Measurements from ENCODE around the gene AMTN.
"Not testable (repeated sequence)": the region's sequence is repeated elsewhere in the genome, so short reads cannot be mapped to it uniquely, and the experiment has no call there.

Gene AMTN, protein sequence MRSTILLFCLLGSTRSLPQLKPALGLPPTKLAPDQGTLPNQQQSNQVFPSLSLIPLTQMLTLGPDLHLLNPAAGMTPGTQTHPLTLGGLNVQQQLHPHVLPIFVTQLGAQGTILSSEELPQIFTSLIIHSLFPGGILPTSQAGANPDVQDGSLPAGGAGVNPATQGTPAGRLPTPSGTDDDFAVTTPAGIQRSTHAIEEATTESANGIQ

GRCh38 chr4:70518269-70518668 is at the start of gene AMTN:
Gene AMTN (plus strand): TSS chr4:70518569. CDS start chr4:70518778, 209 bp downstream.
- no peak for DNase-seq (ENCODE audit: low read depth in 2 of 2)

GRCh38 chr4:70471897-70472296 is 46.5 kb upstream of the AMTN start, which contains the start of gene MUC7:
Gene MUC7 (plus strand): TSS chr4:70472197. CDS start chr4:70474022, 1,825 bp downstream.
- DNase-seq (ENCODE audit: low read depth in 2 of 2), result no peak

- no peak for DNase-seq (ENCODE audit: low read depth in 2 of 2)
These were observed 44.7 kb upstream of the AMTN start for GRCh38 chr4:70473679-70474078.

GRCh38 chr4:70488748-70489147 is 29.6 kb upstream of the AMTN start:
- no peak for DNase-seq (ENCODE audit: low read depth in 2 of 2)

DNA sequence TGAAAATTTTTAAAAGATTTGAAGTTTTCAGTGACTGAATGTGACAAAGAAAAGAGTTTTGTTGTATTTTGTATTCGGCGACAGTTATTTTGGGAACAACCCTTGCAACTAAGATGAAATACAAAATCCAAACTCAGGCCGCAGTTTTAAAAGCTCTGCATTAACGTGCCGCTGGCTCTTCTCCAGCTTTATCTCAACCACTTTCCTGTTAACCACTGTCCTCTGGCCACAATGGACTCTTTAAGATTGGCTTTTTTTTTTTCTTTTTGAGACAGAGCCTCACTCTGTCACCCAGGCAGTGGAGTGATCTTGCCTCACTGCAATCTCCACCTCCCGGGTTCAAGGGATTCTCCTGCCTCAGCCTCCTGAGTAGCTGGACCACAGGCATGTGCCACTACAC is 22.1 kb upstream of the AMTN start:
- no peak for DNase-seq (ENCODE audit: low read depth in 2 of 2)

DNA sequence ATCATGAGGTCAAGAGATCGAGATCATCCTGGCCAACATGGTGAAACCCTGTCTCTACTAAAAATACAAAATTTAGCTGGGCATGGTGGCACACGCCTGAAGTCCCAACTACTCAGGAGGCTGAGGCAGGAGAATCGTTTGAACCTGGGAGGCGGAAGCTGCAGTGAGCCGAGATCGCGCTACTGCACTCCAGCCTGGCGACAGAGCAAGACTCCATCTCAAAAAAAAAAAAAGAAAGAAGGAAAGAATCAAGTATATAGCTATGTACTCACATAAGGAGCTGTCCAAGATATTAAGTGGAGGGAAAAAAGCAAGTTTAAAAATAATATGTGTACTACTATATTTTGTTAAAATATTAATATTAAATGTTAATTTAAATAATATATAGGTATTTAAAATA is 16.5 kb upstream of the AMTN start:
- not testable (repeated sequence) for DNase-seq (ENCODE audit: low read depth in 2 of 2)

GRCh38 chr4:70504733-70505132 is 13.6 kb upstream of the AMTN start:
- DNase-seq (ENCODE audit: low read depth in 2 of 2), result no peak

- peak; percentile 31 to 38 for DNase-seq (ENCODE audit: low read depth in 2 of 2)
These were observed 13.1 kb upstream of the AMTN start for GRCh38 chr4:70505151-70505748.

DNA sequence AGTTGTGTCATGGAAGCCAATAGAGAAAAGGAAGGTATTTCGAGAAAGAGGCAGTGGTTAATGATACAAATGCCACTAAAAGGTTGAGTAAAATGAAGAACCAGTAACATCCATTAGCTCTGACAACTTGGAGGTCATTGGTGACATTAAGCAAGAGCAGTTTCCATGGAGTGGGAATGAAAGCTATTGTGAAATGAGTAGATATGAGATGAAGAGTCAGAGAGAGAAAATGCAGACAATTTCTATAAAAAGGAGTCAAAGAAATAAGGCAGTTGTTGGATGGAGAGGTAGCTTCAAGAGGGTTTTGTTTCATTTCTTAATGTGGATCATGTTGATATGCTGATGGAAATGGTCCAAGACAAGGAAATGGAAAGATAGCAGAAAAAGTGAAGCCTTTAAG is 9.6 kb upstream of the AMTN start:
- no peak for DNase-seq (ENCODE audit: low read depth in 2 of 2)

GRCh38 chr4:70511365-70511764 is 7.0 kb upstream of the AMTN start:
- DNase-seq (ENCODE audit: low read depth in 2 of 2), result no peak

DNA sequence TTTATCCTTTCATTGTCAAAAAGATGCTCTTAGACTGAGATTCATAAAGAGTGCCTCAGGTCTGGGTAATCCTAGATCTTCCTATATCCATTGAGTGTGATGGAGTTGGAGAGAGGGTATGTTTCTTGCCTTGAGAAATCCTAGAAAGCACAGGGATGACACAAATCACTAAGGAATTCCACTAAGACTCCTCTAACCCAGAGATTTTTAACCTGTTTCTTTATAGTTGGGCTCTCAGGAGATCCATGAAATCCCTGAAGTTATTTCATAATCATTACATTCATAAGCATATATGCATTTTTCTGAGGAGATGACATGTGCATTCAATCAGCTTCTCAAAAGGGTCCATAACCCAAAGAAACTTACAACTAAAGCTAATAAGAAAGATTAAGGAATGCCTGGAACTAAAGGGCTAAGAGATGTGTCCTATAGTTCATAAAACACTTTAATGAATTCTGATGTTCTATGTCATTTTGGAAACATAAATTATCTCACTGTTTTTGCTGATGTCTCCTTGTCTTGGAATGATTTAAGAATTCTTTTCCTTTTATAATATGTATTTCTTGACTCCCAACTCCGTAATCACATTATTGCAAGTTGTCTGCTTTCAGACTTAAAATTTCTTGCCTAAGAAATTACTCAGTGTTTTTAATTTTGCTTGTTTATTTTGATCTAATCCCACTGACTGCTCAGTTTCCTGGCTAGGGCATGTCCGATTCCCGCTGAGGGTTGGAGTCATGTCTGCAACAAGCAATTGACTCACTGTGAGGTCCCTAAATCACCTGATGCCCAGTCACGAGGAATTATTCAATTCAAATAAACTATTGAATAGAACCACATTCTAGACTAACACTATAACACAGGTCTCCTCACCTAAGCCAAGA is 2.8 kb upstream of the AMTN start:
- DNase-seq (ENCODE audit: low read depth in 2 of 2), result no peak

GRCh38 chr4:70518716-70519115 is 347 bp downstream of the AMTN start:
- no peak for DNase-seq (ENCODE audit: low read depth in 2 of 2)

- DNase-seq (ENCODE audit: low read depth in 2 of 2), result no peak
These were observed 4.3 kb downstream of the AMTN start for GRCh38 chr4:70522626-70523025.

DNA sequence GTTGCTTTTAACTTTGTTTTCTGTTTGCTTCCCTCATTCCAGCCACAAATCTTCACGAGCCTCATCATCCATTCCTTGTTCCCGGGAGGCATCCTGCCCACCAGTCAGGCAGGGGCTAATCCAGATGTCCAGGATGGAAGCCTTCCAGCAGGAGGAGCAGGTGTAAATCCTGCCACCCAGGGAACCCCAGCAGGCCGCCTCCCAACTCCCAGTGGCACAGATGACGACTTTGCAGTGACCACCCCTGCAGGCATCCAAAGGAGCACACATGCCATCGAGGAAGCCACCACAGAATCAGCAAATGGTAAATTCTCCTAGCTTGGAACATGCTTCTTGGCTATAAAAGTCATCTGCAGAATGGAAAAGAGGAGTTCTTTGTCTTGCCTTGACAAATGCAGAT is 12.6 kb downstream of the AMTN start:
- DNase-seq (ENCODE audit: low read depth in 2 of 2), result no peak

- DNase-seq (ENCODE audit: low read depth in 2 of 2), result no peak
These were observed 13.6 kb downstream of the AMTN start for GRCh38 chr4:70531981-70532380.

DNA sequence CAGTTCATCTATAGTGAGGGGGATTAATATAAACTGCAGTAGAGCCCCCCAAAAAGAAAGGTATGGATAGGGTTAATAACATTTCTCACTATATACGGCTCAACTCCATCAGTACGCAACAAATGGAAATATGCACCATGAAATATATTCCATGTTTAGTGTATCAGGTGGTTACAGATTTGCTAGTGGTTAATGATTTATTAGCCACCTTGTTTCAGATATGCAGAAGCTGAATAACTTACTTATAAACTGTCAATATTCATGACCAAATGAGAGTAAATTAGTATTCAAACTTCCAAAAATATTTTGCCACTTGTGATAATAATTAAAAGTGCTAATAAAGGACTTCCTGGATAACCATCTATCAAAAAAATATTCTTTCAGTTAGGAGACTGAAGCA is 14.8 kb downstream of the AMTN start:
- DNase-seq (ENCODE audit: low read depth in 2 of 2), result no peak

DNA sequence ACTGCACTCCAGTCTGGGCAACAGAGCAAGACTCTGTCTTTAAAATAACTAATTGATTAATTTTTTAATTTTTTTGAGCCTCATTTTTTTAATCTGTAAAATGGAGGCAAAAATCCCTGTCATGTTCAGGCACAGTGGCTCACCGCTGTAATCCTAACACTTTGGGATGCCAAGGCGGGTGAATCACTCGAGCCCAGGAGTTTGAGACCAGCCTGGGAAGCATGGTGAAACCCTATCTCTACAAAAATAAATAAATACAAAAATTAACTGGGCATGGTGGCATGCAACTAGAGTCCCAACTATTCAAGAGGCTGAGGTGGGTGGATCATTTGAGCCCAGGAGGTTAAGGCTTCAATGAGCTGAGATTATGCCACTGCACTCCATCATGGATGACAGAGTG is 15.4 kb downstream of the AMTN start:
- DNase-seq (ENCODE audit: low read depth in 2 of 2), result no peak

GRCh38 chr4:70534886-70535285 is 16.5 kb downstream of the AMTN start:
- DNase-seq (ENCODE audit: low read depth in 2 of 2), result not testable (repeated sequence)

DNA sequence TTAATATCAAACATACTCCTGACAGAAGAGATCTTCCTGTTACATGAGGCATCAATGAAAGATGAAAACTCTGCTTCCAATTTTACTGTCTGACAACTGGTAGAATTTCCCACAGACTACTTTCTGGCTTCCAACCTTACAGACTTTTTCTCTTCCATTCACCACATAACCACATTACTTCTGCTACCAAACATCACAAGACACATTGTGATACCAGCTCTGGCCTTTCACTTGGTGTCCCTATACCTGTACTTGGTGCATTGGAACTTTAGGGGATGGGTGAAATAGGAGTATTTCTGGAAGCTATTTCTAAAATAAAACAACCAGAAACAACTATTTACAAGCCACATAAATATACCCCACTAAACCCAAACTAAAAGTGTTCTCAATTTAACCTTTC is 20.5 kb downstream of the AMTN start:
- DNase-seq (ENCODE audit: low read depth in 2 of 2), result no peak

- DNase-seq (ENCODE audit: low read depth in 2 of 2), result no peak
These were observed 26.0 kb downstream of the AMTN start for GRCh38 chr4:70544279-70544868.

GRCh38 chr4:70556856-70557255 is 38.5 kb downstream of the AMTN start:
- no peak for DNase-seq (ENCODE audit: low read depth in 2 of 2)

DNA sequence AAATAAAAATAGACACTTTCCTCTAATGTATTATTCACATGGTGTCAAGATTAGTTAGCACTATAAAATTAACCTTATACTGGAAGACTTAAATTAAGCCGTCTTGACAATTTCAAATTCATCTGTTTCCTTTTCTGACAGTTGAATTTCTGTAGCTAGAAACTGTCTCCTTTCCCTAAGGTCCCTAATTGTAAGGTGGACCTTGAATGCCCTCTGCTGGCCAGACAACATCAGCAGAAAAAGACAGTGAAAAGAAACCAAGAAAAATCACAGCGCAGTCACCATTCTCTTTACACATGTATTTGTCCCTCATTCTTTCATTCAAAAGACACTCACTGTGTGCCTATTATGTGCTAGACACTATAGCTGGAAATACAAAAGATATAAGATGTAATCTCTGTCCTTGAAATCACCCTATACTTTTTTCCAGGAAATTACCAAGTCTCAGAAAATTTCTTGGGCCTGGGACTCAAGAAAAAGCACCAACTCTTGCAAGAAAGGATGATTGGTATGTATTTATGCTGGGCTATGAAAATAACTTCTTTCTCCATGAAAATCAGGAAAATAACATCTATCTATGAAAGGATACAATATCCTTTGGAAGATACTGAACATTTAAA is 41.0 kb downstream of the AMTN start:
- DNase-seq (ENCODE audit: low read depth in 2 of 2), result peak; percentile 1 to 17

All from activated CD4-positive, alpha-beta T cell treated with anti-CD3 and anti-CD28 coated beads for 24 hours (primary cell).